Left lung (tissue), 10 donors: ENCODE measurements around the gene DAZAP1. TPM values are rescaled to one million over a fixed set of nuclear protein-coding genes. Genes with fewer than 3 reads are reported as not detected.

Experiments
- ATAC-seq: fragments of 200-7000 bp; cut with Tn5 transposase; one replicate; pipeline ENCODE4 v1.9.1; 2020; ENCODE audit warnings: moderate library complexity
- DNase-seq, 4 donors: peaks; one replicate each; pipeline ENCODE4 v3.0.0-alpha.2; 2013 to 2020
- H3K27ac ChIP-seq, 2 donors: fragments of 200-600 bp; sonication (generic) in 1 of 2; one replicate each; pipeline versions ENCODE4 v1.5.0 to v1.8.0; 2020 to 2021
- H3K27me3 ChIP-seq, 2 donors: fragments of 200-600 bp; sonication (generic) in 1 of 2; one replicate each; pipeline versions ENCODE4 v1.5.0 to v1.8.0; 2020 to 2021
- H3K36me3 ChIP-seq, 2 donors: fragments of 200-600 bp; sonication (generic) in 1 of 2; one replicate each; pipeline versions ENCODE4 v1.5.0 to v1.8.0; 2020 to 2021
- H3K4me1 ChIP-seq, 2 donors: fragments of 200-600 bp; one replicate each; pipeline ENCODE4 v1.8.0; 2021
- H3K4me3 ChIP-seq, 2 donors: fragments of 200-600 bp; sonication (generic) in 1 of 2; one replicate each; pipeline versions ENCODE4 v1.5.0 to v1.8.0; 2020 to 2021; ENCODE audit warnings: mild to moderate bottlenecking in 1 of 2
- H3K9me3 ChIP-seq, 2 donors: fragments of 200-600 bp; sonication (generic) in 1 of 2; one replicate each; pipeline versions ENCODE4 v1.5.0 to v1.8.0; 2020 to 2021
- intact Hi-C, 2 donors: fragments of 100-400 bp; cut with DNase I; formaldehyde crosslinking; loops; one replicate each; pipeline versions ENCODE4 v1.11.2 to v1.14.2; 2022
- polyA plus RNA-seq, 6 donors: library from polyadenylated mRNA; unstranded; fragments of 120-200 nt; gene quantifications; one replicate each; pipeline ENCODE4 v1.2.1, GENCODE V29; 2013; ENCODE audit not compliant: insufficient read length in 6 of 6
- total RNA-seq, 2 donors: library from RNA; stranded (reverse); fragmentation: NEBNext Ultra II Directional; extraction: Animal tissue kit (Norgen Biotek cat#: 25700); gene quantifications; one replicate each; pipeline ENCODE4 v1.2.1, GENCODE V29; 2021
- TF ChIP-seq, protein P1 (sequence below), 2 donors: fragments of 200-600 bp; sonication (generic) in 1 of 2; IDR thresholded peaks; one replicate each; pipeline versions ENCODE4 v1.5.0 to v1.8.0; 2021; ENCODE audit warnings: antibody characterized with exemption in 2 of 2
- donor health status: DM: no; HTN: yes; CAD: no.
- donor health status: DM: no; HTN: no; CAD: no.

The DAZAP1 gene
- total and polyA plus RNA-seq, 8 donors, result 86.4 to 132 (median 93.7) TPM

DNA sequence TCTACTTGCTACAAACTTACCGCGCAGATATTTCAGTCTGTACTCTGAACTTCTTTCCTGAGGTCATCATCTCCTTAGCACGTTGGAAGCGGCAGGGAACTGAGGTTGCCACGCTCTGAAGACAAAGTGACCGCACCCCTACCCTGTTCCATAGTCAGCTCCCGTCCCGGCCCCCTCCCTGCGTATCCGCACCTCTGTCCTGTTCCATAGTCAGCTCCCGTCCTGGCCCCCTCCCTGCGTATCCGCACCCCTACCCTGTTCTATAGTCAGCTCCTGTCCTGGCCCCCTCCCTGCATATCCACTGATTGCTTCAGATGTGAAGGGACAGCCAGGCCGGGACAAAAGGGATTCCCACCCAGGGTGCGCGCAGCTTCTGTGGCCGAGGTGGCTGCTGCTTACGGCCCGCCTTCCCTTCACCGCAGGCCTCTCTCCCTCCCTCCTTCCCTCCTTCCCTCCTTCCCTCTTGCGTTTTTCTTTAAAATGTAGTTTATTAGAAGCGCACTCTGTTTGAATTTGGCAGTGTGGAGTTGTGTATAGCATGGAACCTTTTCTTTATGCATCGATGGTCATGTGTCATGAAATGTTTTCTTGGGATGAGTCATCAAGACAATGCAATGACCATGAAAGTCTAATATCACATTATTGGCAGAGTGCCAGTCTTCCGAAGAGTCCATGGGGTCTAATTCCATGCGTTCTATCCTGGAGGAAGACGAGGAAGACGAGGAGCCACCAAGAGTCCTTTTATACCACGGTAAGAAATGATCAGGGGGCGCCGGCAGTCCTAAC, 45.6 kb upstream of the DAZAP1 start:
- intact Hi-C loops, result no loop called here
- H3K4me1 ChIP-seq, result peaks cover 13 to 38% of the 10 kb centered on the region in 2 donors
- no peaks in the 10 kb centered on the region for H3K9me3 ChIP-seq
- peak overlapping the region in 1 of 2 donors; percentile 9 for H3K4me3 ChIP-seq
- no peak overlapping the region for H3K27ac ChIP-seq
- ATAC-seq (no peak), DNase-seq (no peak)
- no peaks in the 10 kb centered on the region for H3K27me3 ChIP-seq
- TF ChIP-seq, protein P1, sequence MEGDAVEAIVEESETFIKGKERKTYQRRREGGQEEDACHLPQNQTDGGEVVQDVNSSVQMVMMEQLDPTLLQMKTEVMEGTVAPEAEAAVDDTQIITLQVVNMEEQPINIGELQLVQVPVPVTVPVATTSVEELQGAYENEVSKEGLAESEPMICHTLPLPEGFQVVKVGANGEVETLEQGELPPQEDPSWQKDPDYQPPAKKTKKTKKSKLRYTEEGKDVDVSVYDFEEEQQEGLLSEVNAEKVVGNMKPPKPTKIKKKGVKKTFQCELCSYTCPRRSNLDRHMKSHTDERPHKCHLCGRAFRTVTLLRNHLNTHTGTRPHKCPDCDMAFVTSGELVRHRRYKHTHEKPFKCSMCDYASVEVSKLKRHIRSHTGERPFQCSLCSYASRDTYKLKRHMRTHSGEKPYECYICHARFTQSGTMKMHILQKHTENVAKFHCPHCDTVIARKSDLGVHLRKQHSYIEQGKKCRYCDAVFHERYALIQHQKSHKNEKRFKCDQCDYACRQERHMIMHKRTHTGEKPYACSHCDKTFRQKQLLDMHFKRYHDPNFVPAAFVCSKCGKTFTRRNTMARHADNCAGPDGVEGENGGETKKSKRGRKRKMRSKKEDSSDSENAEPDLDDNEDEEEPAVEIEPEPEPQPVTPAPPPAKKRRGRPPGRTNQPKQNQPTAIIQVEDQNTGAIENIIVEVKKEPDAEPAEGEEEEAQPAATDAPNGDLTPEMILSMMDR (IDR thresholded peaks at IDR 0.05), result no peak
- H3K36me3 ChIP-seq, result peaks cover 0 to 88% of the 10 kb centered on the region in 2 donors

- Histone ChIP-seq H3K4me1 (peaks cover 13 to 43% of the 10 kb centered on the region in 2 donors), H3K36me3 (peaks cover 0 to 93% of the 10 kb centered on the region in 2 donors), H3K4me3 (no peak overlapping the region), H3K9me3 (no peaks in the 10 kb centered on the region), H3K27ac (no peak overlapping the region), H3K27me3 (no peaks in the 10 kb centered on the region)
- no peak for ATAC-seq
- TF ChIP-seq, protein P1 (IDR thresholded peaks at IDR 0.05), result no peak
- intact Hi-C loops, result no loop called here
- no peak for DNase-seq
These were observed 44.8 kb upstream of the DAZAP1 start for GRCh38 chr19:1362387-1363257.

GRCh38 chr19:1363599-1363998, 43.8 kb upstream of the DAZAP1 start:
- peaks cover 0 to 88% of the 10 kb centered on the region in 2 donors for H3K36me3 ChIP-seq
- ATAC-seq (no peak), DNase-seq (no peak)
- no peaks in the 10 kb centered on the region for H3K27me3 ChIP-seq
- H3K27ac ChIP-seq, result no peak overlapping the region
- H3K4me1 ChIP-seq, result peaks cover 13 to 49% of the 10 kb centered on the region in 2 donors
- H3K9me3 ChIP-seq, result no peaks in the 10 kb centered on the region
- intact Hi-C loops, result no loop called here
- H3K4me3 ChIP-seq, result no peak overlapping the region
- TF ChIP-seq, protein P1 (IDR thresholded peaks at IDR 0.05), result no peak

- Histone ChIP-seq H3K36me3 (peaks cover 0 to 85% of the 10 kb centered on the region in 2 donors), H3K4me1 (peaks cover 13 to 49% of the 10 kb centered on the region in 2 donors), H3K27me3 (no peaks in the 10 kb centered on the region), H3K27ac (no peak overlapping the region), H3K9me3 (no peaks in the 10 kb centered on the region), H3K4me3 (no peak overlapping the region)
- intact Hi-C loops, result no loop called here
- TF ChIP-seq, protein P1 (IDR thresholded peaks at IDR 0.05), result no peak
- ATAC-seq, result no peak
- no peak for DNase-seq
These were observed 43.2 kb upstream of the DAZAP1 start for GRCh38 chr19:1364070-1364704.
